Esophagus (tissue), 2 donors: Measurements from ENCODE around the gene ATP1B1. TPM values are rescaled to one million over a fixed set of nuclear protein-coding genes. Genes with fewer than 3 reads are reported as not detected.
"Not testable (repeated sequence)": the region's sequence is repeated elsewhere in the genome, so short reads cannot be mapped to it uniquely, and the experiment has no call there.

Source experiments
- H3K27ac ChIP-seq, 2 donors: one replicate each; pipeline ENCODE4 v1.5.1; 2013; ENCODE audit warnings: low read depth in 2 of 2, mild to moderate bottlenecking in 2 of 2, inconsistent platforms in 1 of 2, low read length in 1 of 2, moderate library complexity in 1 of 2
- H3K27me3 ChIP-seq, 2 donors: one replicate each; pipeline ENCODE4 v1.6.1; 2013; ENCODE audit warnings: low read length in 2 of 2, control low read depth in 1 of 2, mild to moderate bottlenecking in 1 of 2; ENCODE audit not compliant: insufficient read depth in 2 of 2, control insufficient read depth in 1 of 2
- H3K36me3 ChIP-seq, 2 donors: one replicate each; pipeline ENCODE4 v1.6.1; 2013; ENCODE audit warnings: low read length in 1 of 2; ENCODE audit not compliant: control insufficient read depth in 2 of 2, insufficient read depth in 2 of 2
- H3K4me1 ChIP-seq, 2 donors: one replicate each; pipeline ENCODE4 v1.6.1; 2013; ENCODE audit warnings: low read length in 1 of 2; ENCODE audit not compliant: control insufficient read depth in 2 of 2, insufficient read depth in 2 of 2
- H3K4me3 ChIP-seq, 2 donors: one replicate each; pipeline ENCODE4 v1.5.1; 2013; ENCODE audit warnings: low read length in 2 of 2, mild to moderate bottlenecking in 2 of 2, low read depth in 1 of 2, moderate library complexity in 1 of 2
- H3K9me3 ChIP-seq, 2 donors: one replicate each; pipeline ENCODE4 v1.6.1; 2013; ENCODE audit warnings: mild to moderate bottlenecking in 2 of 2, low read depth in 1 of 2, low read length in 1 of 2, moderate library complexity in 1 of 2; ENCODE audit not compliant: control insufficient read depth in 2 of 2, insufficient read depth in 1 of 2
- WGBS, 2 donors: extraction: QIAGEN DNeasy Blood & Tissue Kit; methylation state at CpG; one replicate each; pipeline ENCODE4 v1.1.7; 2013; 5-methylcytosine and 5-hydroxymethylcytosine counted together
- polyA plus RNA-seq, 2 donors: library from polyadenylated mRNA; stranded (reverse); fragments of 200-250 nt; gene quantifications; one replicate each; pipeline ENCODE4 v1.2.3, GENCODE V29; 2013
- donor health status: healthy with polysubstance abuse.
- donor health status: Bipolar disorder and iron deficiency.

ATP1B1 gene
- polyA plus RNA-seq, 2 donors = 104 to 194 TPM

- H3K9me3 ChIP-seq = no peaks in the 10 kb centered on the region
- H3K36me3 ChIP-seq = peaks cover 0 to 14% of the 10 kb centered on the region in 2 donors
- WGBS, 2 donors = 80 to 91% methylated on average over 6 of the region's 6 CpGs
- no peak overlapping the region for H3K27ac ChIP-seq
- no peak overlapping the region for H3K4me3 ChIP-seq
- H3K4me1 ChIP-seq = peaks cover 0 to 2% of the 10 kb centered on the region in 2 donors
- H3K27me3 ChIP-seq = no peaks in the 10 kb centered on the region
Measured at GRCh38 chr1:169121146-169121923, 14.8 kb downstream of the ATP1B1 start.

DNA sequence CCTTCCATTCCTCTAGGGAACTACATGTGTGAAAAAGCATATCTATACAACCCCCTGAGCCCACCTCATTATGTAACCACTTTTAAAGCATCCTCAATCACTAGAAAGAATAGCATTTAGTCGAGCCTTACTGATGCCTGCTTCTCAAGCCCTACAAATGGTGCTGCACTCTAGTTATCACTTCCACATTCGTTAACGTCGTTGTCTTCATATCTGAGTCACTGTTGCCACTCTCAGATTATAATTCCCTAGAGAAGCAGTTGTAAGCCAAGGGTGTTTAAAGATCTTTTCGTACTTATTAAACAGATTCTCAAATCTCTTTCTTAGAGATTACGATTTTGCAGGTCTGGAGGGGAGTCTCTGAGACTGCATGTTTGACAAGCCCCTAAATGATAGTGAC, 16.5 kb downstream of the ATP1B1 start:
- 70 to 80% methylated on average over 6 of the region's 6 CpGs for WGBS, 2 donors
- Histone ChIP-seq H3K27ac (no peak overlapping the region), H3K27me3 (no peaks in the 10 kb centered on the region), H3K9me3 (no peaks in the 10 kb centered on the region), H3K4me3 (no peak overlapping the region), H3K4me1 (peaks cover 0 to 2% of the 10 kb centered on the region in 2 donors), H3K36me3 (peaks cover 0 to 11% of the 10 kb centered on the region in 2 donors)

- Histone ChIP-seq H3K27me3 (no peaks in the 10 kb centered on the region), H3K9me3 (no peaks in the 10 kb centered on the region), H3K4me1 (no peaks in the 10 kb centered on the region), H3K4me3 (no peak overlapping the region), H3K27ac (no peak overlapping the region), H3K36me3 (peaks cover 0 to 11% of the 10 kb centered on the region in 2 donors)
- 54 to 55% methylated on average over 2 of the region's 2 CpGs for WGBS, 2 donors
Measured at GRCh38 chr1:169124459-169124858, 18.0 kb downstream of the ATP1B1 start.

DNA sequence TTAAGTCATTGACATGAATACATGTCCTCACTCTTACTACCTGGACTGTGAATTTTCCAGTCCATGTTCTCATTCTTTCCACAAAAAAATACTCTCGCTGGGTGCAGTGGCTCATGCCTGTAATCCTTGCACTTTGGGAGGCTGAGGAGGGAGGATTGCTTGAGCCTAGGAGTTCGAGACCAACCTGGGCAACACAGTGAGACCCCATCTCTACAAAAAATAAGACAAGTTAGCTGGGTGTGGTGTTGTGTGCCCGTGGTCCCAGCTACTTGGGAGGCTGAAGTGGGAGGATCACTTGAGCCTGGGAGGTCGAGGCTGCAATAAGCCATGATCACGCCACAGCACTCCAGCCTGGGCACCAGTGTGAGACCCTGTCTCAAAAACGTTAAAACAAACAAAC, 19.1 kb downstream of the ATP1B1 start:
- H3K27ac ChIP-seq, H3K4me3 ChIP-seq, H3K9me3 ChIP-seq, H3K4me1 ChIP-seq, H3K27me3 ChIP-seq: not testable (repeated sequence)
- 92 to 93% methylated on average over 6 of the region's 6 CpGs for WGBS, 2 donors
- H3K36me3 ChIP-seq = peaks cover 0 to 11% of the 10 kb centered on the region in 2 donors

- Histone ChIP-seq H3K36me3 (peaks cover 0 to 13% of the 10 kb centered on the region in 2 donors), H3K27ac (no peak overlapping the region), H3K4me3 (no peak overlapping the region), H3K27me3 (no peaks in the 10 kb centered on the region), H3K9me3 (no peaks in the 10 kb centered on the region), H3K4me1 (no peaks in the 10 kb centered on the region)
- 93 to 96% methylated on average over 3 of the region's 3 CpGs for WGBS, 2 donors
Measured at GRCh38 chr1:169126335-169126734, 19.8 kb downstream of the ATP1B1 start.

DNA sequence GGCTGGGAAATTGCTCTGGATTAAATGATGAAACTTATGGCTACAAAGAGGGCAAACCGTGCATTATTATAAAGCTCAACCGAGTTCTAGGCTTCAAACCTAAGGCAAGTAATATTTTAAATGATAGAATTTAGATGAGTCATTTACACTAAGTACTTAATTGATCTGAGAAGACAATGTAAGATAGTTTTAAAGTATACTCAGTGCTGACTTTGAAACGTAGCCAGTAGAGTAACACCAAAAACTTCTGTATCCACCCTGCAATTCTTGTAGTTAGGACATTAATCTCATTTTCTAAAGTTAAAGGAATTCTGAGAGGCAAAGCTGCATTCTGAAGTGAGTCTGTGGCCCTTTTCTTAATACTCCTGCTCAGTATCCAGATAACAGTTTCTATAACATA, 20.8 kb downstream of the ATP1B1 start:
- Histone ChIP-seq H3K4me3 (no peak overlapping the region), H3K36me3 (peaks cover 0 to 5% of the 10 kb centered on the region in 2 donors), H3K27ac (no peak overlapping the region), H3K4me1 (no peaks in the 10 kb centered on the region), H3K27me3 (no peaks in the 10 kb centered on the region), H3K9me3 (no peaks in the 10 kb centered on the region)
- 49 to 66% methylated on average over 3 of the region's 3 CpGs for WGBS, 2 donors

DNA sequence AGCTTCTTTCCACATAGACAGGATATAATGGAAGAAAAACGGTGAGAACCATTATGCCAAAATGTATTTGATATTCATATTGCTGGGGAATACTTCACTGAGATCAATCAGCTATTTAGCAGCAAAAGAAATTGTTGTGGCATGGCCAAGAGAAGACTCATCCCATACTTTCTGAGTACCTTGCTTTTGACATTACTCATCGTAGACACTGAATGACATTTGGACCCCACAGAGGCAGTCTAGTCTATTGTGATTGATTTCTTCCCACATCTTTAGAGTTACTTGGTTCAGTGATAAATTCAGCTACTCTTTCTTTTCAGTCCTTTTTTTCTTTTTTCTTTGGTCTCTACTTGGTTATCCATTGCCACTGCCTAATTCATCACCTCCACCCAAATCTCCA, 22.1 kb downstream of the ATP1B1 start:
- no peaks in the 10 kb centered on the region for H3K4me1 ChIP-seq
- WGBS, 2 donors = 85 to 90% methylated on average over 2 of the region's 2 CpGs
- peaks cover 0 to 5% of the 10 kb centered on the region in 2 donors for H3K36me3 ChIP-seq
- H3K27ac ChIP-seq = no peak overlapping the region
- H3K27me3 ChIP-seq = no peaks in the 10 kb centered on the region
- H3K9me3 ChIP-seq = no peaks in the 10 kb centered on the region
- H3K4me3 ChIP-seq = no peak overlapping the region

GRCh38 chr1:169129109-169129784, 22.8 kb downstream of the ATP1B1 start:
- no peak overlapping the region for H3K4me3 ChIP-seq
- no peak overlapping the region for H3K27ac ChIP-seq
- no peaks in the 10 kb centered on the region for H3K9me3 ChIP-seq
- H3K4me1 ChIP-seq = no peaks in the 10 kb centered on the region
- WGBS, 2 donors = 43 to 52% methylated on average over 6 of the region's 6 CpGs
- H3K36me3 ChIP-seq = peaks cover 0 to 5% of the 10 kb centered on the region in 2 donors
- no peaks in the 10 kb centered on the region for H3K27me3 ChIP-seq

- no peak overlapping the region for H3K27ac ChIP-seq
- WGBS, 2 donors = 69 to 79% methylated on average over 4 of the region's 4 CpGs
- no peaks in the 10 kb centered on the region for H3K4me1 ChIP-seq
Measured at GRCh38 chr1:169130683-169131082, 24.2 kb downstream of the ATP1B1 start.

More at GRCh38 chr1:169130683-169131082, 24.2 kb downstream of the ATP1B1 start:
- Histone ChIP-seq H3K9me3 (no peaks in the 10 kb centered on the region), H3K4me3 (no peak overlapping the region), H3K36me3 (peaks cover 0 to 3% of the 10 kb centered on the region in 2 donors), H3K27me3 (no peaks in the 10 kb centered on the region)
